Left kidney (tissue), 2 donors: ENCODE measurements around the gene CFAP52. TPM values are rescaled to one million over a fixed set of nuclear protein-coding genes. Genes with fewer than 3 reads are reported as not detected.
"Not testable (repeated sequence)": the region's sequence is repeated elsewhere in the genome, so short reads cannot be mapped to it uniquely, and the experiment has no call there.

Experiments
- DNase-seq: peaks from one replicate; pipeline ENCODE4 v3.0.0-alpha.2; 2013
- polyA plus RNA-seq: library from polyadenylated mRNA; unstranded; fragments of 120-200 nt; gene quantifications from one replicate; pipeline ENCODE4 v1.2.1, GENCODE V29; 2013; ENCODE audit not compliant: insufficient read length

The CFAP52 gene
- polyA plus RNA-seq, 1 donor = 5.1 TPM

GRCh38 chr17:9646546-9646885, 70.1 kb downstream of the CFAP52 start:
- DNase-seq = peak; percentile 7

GRCh38 chr17:9647014-9647413, 70.6 kb downstream of the CFAP52 start:
- peak; percentile 64 for DNase-seq

- DNase-seq = no peak
These were observed 72.2 kb downstream of the CFAP52 start for GRCh38 chr17:9648521-9649110.

- DNase-seq = no peak
These were observed 82.3 kb downstream of the CFAP52 start for GRCh38 chr17:9658593-9659211.

- DNase-seq = no peak
These were observed 84.6 kb downstream of the CFAP52 start for GRCh38 chr17:9661027-9661426.

- not testable (repeated sequence) for DNase-seq
These were observed 87.1 kb downstream of the CFAP52 start for GRCh38 chr17:9663511-9663910.

- no peak for DNase-seq
These were observed 90.1 kb downstream of the CFAP52 start for GRCh38 chr17:9666461-9667050.

GRCh38 chr17:9668517-9668916, 92.1 kb downstream of the CFAP52 start:
- DNase-seq = peak; percentile 14

GRCh38 chr17:9669551-9670008, 93.1 kb downstream of the CFAP52 start:
- DNase-seq = no peak

- no peak for DNase-seq
These were observed 94.2 kb downstream of the CFAP52 start for GRCh38 chr17:9670596-9670995.

GRCh38 chr17:9671559-9671958, 95.1 kb downstream of the CFAP52 start:
- no peak for DNase-seq

- DNase-seq = no peak
These were observed 95.8 kb downstream of the CFAP52 start for GRCh38 chr17:9672266-9672665.

GRCh38 chr17:9672691-9673090, 96.2 kb downstream of the CFAP52 start:
- no peak for DNase-seq

- DNase-seq = peak; percentile 6
These were observed 99.6 kb downstream of the CFAP52 start for GRCh38 chr17:9676084-9676483.

- no peak for DNase-seq
These were observed 100.4 kb downstream of the CFAP52 start for GRCh38 chr17:9676820-9677310.

- no peak for DNase-seq
These were observed 101.0 kb downstream of the CFAP52 start for GRCh38 chr17:9677411-9677810.

GRCh38 chr17:9677896-9678295, 101.5 kb downstream of the CFAP52 start:
- no peak for DNase-seq

- DNase-seq = no peak
These were observed 108.6 kb downstream of the CFAP52 start for GRCh38 chr17:9684955-9685621.

Other genes starting within 250 kb of the CFAP52 start
- gene STX8, start 822 bp upstream of the CFAP52 start, polyA plus RNA-seq = 66.7 TPM
- gene USP43, start 68.9 kb downstream of the CFAP52 start, polyA plus RNA-seq = 8.0 TPM
- gene DHRS7C, start 214.9 kb downstream of the CFAP52 start, polyA plus RNA-seq = not detected
- not detected for gene GSG1L2, start 245.4 kb downstream of the CFAP52 start, polyA plus RNA-seq
- gene GLP2R, start 249.3 kb downstream of the CFAP52 start, polyA plus RNA-seq = not detected